GM18517 (cell line): ENCODE data around the gene SRRM5.
"Not testable (repeated sequence)": the region's sequence is repeated elsewhere in the genome, so short reads cannot be mapped to it uniquely, and the experiment has no call there.

Experiments
- ATAC-seq: cut with Tn5 transposase; IDR thresholded peaks from one replicate; pipeline ENCODE4 v1.9.1; 2021; ENCODE audit warnings: mild to moderate bottlenecking, moderate library complexity; ENCODE audit not compliant: unreplicated experiment

Gene SRRM5

GRCh38 chr19:43635561-43635940 is 23.7 kb downstream of the SRRM5 start:
- not testable (repeated sequence) for ATAC-seq

GRCh38 chr19:43636121-43636683 is 24.3 kb downstream of the SRRM5 start:
- no peak for ATAC-seq

GRCh38 chr19:43638214-43638994 is 26.5 kb downstream of the SRRM5 start:
- ATAC-seq, result no peak

- no peak for ATAC-seq
These were observed 27.2 kb downstream of the SRRM5 start for GRCh38 chr19:43638995-43639518.

GRCh38 chr19:43639519-43640423 is 27.9 kb downstream of the SRRM5 start, which contains the start of gene CADM4:
TSS of gene CADM4 (minus strand) at chr19:43639850. CDS start at chr19:43639790, 60 bp downstream.
- ATAC-seq, result no peak

GRCh38 chr19:43640424-43640757 is 28.5 kb downstream of the SRRM5 start:
- ATAC-seq, result no peak

- ATAC-seq, result no peak
These were observed 29.4 kb downstream of the SRRM5 start for GRCh38 chr19:43641333-43641732.

- no peak for ATAC-seq
These were observed 30.6 kb downstream of the SRRM5 start for GRCh38 chr19:43642531-43642930.

GRCh38 chr19:43643326-43643725 is 31.4 kb downstream of the SRRM5 start:
- ATAC-seq, result no peak

- no peak for ATAC-seq
These were observed 32.3 kb downstream of the SRRM5 start for GRCh38 chr19:43644181-43644580.

GRCh38 chr19:43648633-43649032 is 36.7 kb downstream of the SRRM5 start:
- ATAC-seq, result no peak

GRCh38 chr19:43649514-43649913 is 37.6 kb downstream of the SRRM5 start:
- ATAC-seq, result no peak

- not testable (repeated sequence) for ATAC-seq
These were observed 38.4 kb downstream of the SRRM5 start for GRCh38 chr19:43650276-43650675.

GRCh38 chr19:43651758-43652545 is 40.1 kb downstream of the SRRM5 start:
- no peak for ATAC-seq

GRCh38 chr19:43652546-43652874 is 40.6 kb downstream of the SRRM5 start:
- no peak for ATAC-seq

GRCh38 chr19:43656436-43656835 is 44.5 kb downstream of the SRRM5 start:
- ATAC-seq, result no peak

- ATAC-seq, result no peak
These were observed 46.1 kb downstream of the SRRM5 start for GRCh38 chr19:43658001-43658400.

- no peak for ATAC-seq
These were observed 46.6 kb downstream of the SRRM5 start for GRCh38 chr19:43658494-43658893.

- ATAC-seq, result no peak
These were observed 48.5 kb downstream of the SRRM5 start for GRCh38 chr19:43660301-43660970.

- no peak for ATAC-seq
These were observed 49.1 kb downstream of the SRRM5 start for GRCh38 chr19:43660971-43661360.
